ENCODE measurements around the gene ZNF175. TPM values are rescaled to one million over a fixed set of nuclear protein-coding genes. Genes with fewer than 3 reads are reported as not detected.
A peak's percentile ranks its signal among the peaks of the same experiment; 100 is the strongest.

Gene ZNF175
- total and polyA plus RNA-seq, 9 of the 15 experiments (the other 6 are each of a cell fraction or from before 2014, with no cell fraction given) = 3.7 to 37.9 (median 14.0) TPM

DNA sequence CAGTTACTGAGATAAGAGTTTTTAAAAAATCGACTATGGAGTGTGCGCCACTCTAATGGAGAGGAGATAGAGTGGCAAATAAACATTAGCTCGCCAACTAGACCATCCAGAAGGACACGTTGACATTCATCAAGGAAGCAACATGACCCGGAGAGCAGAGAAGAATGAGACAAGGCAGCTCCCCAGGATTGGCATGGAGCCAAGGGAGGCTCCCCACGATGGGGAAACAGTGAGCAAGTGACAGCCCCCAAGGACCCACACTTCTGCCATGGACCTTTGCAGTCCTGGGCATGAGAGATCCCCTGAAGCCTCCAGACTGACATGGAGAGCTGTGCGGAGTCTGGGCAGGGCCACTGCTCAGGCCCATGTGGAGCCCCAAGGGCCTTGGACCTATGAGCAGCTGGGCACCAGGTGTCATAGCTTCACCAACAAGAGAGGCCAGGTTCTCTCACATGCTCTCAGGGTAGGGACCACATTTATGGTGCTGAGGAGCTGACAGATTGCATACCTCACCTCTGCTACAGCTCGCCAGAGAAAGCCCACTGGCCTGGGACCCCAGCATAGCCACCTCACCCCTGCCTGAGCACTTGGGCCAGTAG is 46.3 kb upstream of the ZNF175 start (continued):
- TF ChIP-seq SREBF2 (CRISPR knock-in tag; IDR thresholded peaks at IDR 0.05) (no peak), ZNF431 (CRISPR knock-in tag; IDR thresholded peaks at IDR 0.05) (no peak), ZNF639 (CRISPR knock-in tag; conservative IDR thresholded peaks at IDR 0.05 in 1 of 2, IDR thresholded peaks at IDR 0.05 in 1 of 2) (0 out of 4 replicates have a peak, but pooled peaks of 1 of the 2 experiments have one; percentile 11), ZNF785 (CRISPR knock-in tag; IDR thresholded peaks at IDR 0.05) (no peak), TEAD4 (IDR thresholded peaks at IDR 0.05; ENCODE audit: low read length) (no peak), TEAD4 (CRISPR knock-in tag; IDR thresholded peaks at IDR 0.05; ENCODE audit: borderline replicate concordance) (no peak), L3MBTL2 (IDR thresholded peaks at IDR 0.05) (no peak), SETDB1 (IDR thresholded peaks at IDR 0.05; ENCODE audit: low read length) (no peak), CREM (IDR thresholded peaks at IDR 0.05; ENCODE audit: low read depth) (no peak), NFIC (IDR thresholded peaks at IDR 0.05) (peak; percentile 98), RBM14 (IDR thresholded peaks at IDR 0.05; ENCODE audit: borderline replicate concordance, insufficient read depth, low read depth, low read length) (no peak), MEF2A (IDR thresholded peaks at IDR 0.05; ENCODE audit: control insufficient read depth, low read depth, low read length) (no peak), ZNF699 (CRISPR knock-in tag; IDR thresholded peaks at IDR 0.05; ENCODE audit: insufficient replicate concordance) (no peak), GABPB1 (CRISPR knock-in tag; IDR thresholded peaks at IDR 0.05) (no peak), FOXA1 (IDR thresholded peaks at IDR 0.05; ENCODE audit: borderline replicate concordance) (no peak)
- TF ChIP-seq, protein P1, sequence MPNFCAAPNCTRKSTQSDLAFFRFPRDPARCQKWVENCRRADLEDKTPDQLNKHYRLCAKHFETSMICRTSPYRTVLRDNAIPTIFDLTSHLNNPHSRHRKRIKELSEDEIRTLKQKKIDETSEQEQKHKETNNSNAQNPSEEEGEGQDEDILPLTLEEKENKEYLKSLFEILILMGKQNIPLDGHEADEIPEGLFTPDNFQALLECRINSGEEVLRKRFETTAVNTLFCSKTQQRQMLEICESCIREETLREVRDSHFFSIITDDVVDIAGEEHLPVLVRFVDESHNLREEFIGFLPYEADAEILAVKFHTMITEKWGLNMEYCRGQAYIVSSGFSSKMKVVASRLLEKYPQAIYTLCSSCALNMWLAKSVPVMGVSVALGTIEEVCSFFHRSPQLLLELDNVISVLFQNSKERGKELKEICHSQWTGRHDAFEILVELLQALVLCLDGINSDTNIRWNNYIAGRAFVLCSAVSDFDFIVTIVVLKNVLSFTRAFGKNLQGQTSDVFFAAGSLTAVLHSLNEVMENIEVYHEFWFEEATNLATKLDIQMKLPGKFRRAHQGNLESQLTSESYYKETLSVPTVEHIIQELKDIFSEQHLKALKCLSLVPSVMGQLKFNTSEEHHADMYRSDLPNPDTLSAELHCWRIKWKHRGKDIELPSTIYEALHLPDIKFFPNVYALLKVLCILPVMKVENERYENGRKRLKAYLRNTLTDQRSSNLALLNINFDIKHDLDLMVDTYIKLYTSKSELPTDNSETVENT (CRISPR knock-in tag; IDR thresholded peaks at IDR 0.05) = no peak
- TF ChIP-seq, protein P2, sequence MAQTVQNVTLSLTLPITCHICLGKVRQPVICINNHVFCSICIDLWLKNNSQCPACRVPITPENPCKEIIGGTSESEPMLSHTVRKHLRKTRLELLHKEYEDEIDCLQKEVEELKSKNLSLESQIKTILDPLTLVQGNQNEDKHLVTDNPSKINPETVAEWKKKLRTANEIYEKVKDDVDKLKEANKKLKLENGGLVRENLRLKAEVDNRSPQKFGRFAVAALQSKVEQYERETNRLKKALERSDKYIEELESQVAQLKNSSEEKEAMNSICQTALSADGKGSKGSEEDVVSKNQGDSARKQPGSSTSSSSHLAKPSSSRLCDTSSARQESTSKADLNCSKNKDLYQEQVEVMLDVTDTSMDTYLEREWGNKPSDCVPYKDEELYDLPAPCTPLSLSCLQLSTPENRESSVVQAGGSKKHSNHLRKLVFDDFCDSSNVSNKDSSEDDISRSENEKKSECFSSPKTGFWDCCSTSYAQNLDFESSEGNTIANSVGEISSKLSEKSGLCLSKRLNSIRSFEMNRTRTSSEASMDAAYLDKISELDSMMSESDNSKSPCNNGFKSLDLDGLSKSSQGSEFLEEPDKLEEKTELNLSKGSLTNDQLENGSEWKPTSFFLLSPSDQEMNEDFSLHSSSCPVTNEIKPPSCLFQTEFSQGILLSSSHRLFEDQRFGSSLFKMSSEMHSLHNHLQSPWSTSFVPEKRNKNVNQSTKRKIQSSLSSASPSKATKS (CRISPR knock-in tag; IDR thresholded peaks at IDR 0.05) = no peak
- TF ChIP-seq, protein P3, sequence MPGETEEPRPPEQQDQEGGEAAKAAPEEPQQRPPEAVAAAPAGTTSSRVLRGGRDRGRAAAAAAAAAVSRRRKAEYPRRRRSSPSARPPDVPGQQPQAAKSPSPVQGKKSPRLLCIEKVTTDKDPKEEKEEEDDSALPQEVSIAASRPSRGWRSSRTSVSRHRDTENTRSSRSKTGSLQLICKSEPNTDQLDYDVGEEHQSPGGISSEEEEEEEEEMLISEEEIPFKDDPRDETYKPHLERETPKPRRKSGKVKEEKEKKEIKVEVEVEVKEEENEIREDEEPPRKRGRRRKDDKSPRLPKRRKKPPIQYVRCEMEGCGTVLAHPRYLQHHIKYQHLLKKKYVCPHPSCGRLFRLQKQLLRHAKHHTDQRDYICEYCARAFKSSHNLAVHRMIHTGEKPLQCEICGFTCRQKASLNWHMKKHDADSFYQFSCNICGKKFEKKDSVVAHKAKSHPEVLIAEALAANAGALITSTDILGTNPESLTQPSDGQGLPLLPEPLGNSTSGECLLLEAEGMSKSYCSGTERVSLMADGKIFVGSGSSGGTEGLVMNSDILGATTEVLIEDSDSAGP (CRISPR knock-in tag; IDR thresholded peaks at IDR 0.05) = no peak
- TF ChIP-seq, protein P4, sequence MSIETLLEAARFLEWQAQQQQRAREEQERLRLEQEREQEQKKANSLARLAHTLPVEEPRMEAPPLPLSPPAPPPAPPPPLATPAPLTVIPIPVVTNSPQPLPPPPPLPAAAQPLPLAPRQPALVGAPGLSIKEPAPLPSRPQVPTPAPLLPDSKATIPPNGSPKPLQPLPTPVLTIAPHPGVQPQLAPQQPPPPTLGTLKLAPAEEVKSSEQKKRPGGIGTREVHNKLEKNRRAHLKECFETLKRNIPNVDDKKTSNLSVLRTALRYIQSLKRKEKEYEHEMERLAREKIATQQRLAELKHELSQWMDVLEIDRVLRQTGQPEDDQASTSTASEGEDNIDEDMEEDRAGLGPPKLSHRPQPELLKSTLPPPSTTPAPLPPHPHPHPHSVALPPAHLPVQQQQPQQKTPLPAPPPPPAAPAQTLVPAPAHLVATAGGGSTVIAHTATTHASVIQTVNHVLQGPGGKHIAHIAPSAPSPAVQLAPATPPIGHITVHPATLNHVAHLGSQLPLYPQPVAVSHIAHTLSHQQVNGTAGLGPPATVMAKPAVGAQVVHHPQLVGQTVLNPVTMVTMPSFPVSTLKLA (conservative IDR thresholded peaks at IDR 0.05) = no peak

Data from K562 (cell line).